Epithelial cell of proximal tubule (primary cell): ENCODE measurements around the gene CTNND2. TPM values are rescaled to one million over a fixed set of nuclear protein-coding genes. Genes with fewer than 3 reads are reported as not detected.
"Not testable (repeated sequence)": the region's sequence is repeated elsewhere in the genome, so short reads cannot be mapped to it uniquely, and the experiment has no call there.

ENCODE experiments used
- DNase-seq: peaks from one replicate; pipeline ENCODE4 v3.0.0-alpha.2; 2011; ENCODE audit warnings: low read depth
- H3K4me3 ChIP-seq: 2 replicates; pipeline ENCODE4 v1.5.1; 2011; ENCODE audit warnings: low read depth, mild to moderate bottlenecking, low read length
- CTCF ChIP-seq: conservative IDR thresholded peaks from 2 replicates; pipeline ENCODE4 v1.5.1; 2012; ENCODE audit warnings: low read depth, mild to moderate bottlenecking, low read length
- total RNA-seq: library from RNA; depleted of rRNA; stranded (reverse); fragments of >200 nt; gene quantifications from 2 replicates; pipeline ENCODE4 v1.2.3, GENCODE V29; 2015

Gene CTNND2
- total RNA-seq, 1 donor from 2014 or later, result 0.12 TPM

- no peak for TF ChIP-seq CTCF
- DNase-seq, result no peak
- no peak overlapping the region for H3K4me3 ChIP-seq
Observed at GRCh38 chr5:11072076-11072475, 832.2 kb downstream of the CTNND2 start.

GRCh38 chr5:11069041-11069440 lies 835.2 kb downstream of the CTNND2 start:
- no peak overlapping the region for H3K4me3 ChIP-seq
- no peak for TF ChIP-seq CTCF
- DNase-seq, result peak; percentile 38

- DNase-seq, H3K4me3 ChIP-seq: not testable (repeated sequence)
Observed at GRCh38 chr5:11065723-11066122, 838.5 kb downstream of the CTNND2 start.

- no peak for TF ChIP-seq CTCF
- DNase-seq, result peak; percentile 40
- H3K4me3 ChIP-seq, result no peak overlapping the region
Observed at GRCh38 chr5:11064763-11065450, 839.3 kb downstream of the CTNND2 start.

- DNase-seq, result peak; percentile 37
- TF ChIP-seq CTCF, result no peak
- peak overlapping the region; percentile 25 for H3K4me3 ChIP-seq
Observed at GRCh38 chr5:11062397-11062796, 841.8 kb downstream of the CTNND2 start.

GRCh38 chr5:11056560-11056959 lies 847.7 kb downstream of the CTNND2 start:
- TF ChIP-seq CTCF, result no peak

GRCh38 chr5:11054014-11054413 lies 850.2 kb downstream of the CTNND2 start:
- no peak overlapping the region for H3K4me3 ChIP-seq
- DNase-seq, result no peak
- no peak for TF ChIP-seq CTCF

More at GRCh38 chr5:11056560-11056959, 847.7 kb downstream of the CTNND2 start:
- H3K4me3 ChIP-seq, result no peak overlapping the region
- no peak for DNase-seq
